WTC11 (cell line): Measurements from ENCODE around the gene SAMD4A. TPM values are rescaled to one million over a fixed set of nuclear protein-coding genes. Genes with fewer than 3 reads are reported as not detected.

Source experiments
- ATAC-seq: fragments of 200-7000 bp; cut with Tn5 transposase; 2 replicates; pipeline ENCODE4 v1.10.0; 2021; ENCODE audit warnings: mild to moderate bottlenecking, moderate library complexity
- CTCF ChIA-PET: fragments of 300-600 bp; sonication (Branson Sonifier 250); formaldehyde crosslinking; loops from one replicate; lab custom pipeline; 2021; ENCODE audit warnings: antibody characterized with exemption; lab: Charles Lee
- POLR2A ChIA-PET: fragments of 350-600 bp; sonication (Branson Sonifier 250); formaldehyde crosslinking; loops from one replicate; lab custom pipeline; 2021; ENCODE audit warnings: antibody characterized with exemption; lab: Charles Lee
- DNase-seq: peaks from one replicate; pipeline ENCODE4 v3.0.0; 2021; ENCODE audit warnings: low spot score
- H3K27ac Mint-ChIP-seq: 2 replicates; pipeline ENCODE4 v1.8.0; 2021; ENCODE audit warnings: mixed read lengths
- H3K27me3 Mint-ChIP-seq: 2 replicates; pipeline ENCODE4 v1.8.0; 2021; ENCODE audit warnings: low read depth, mild to moderate bottlenecking, moderate library complexity, mixed read lengths
- H3K36me3 Mint-ChIP-seq: 2 replicates; pipeline ENCODE4 v1.8.0; 2021; ENCODE audit warnings: mixed read lengths
- H3K4me1 Mint-ChIP-seq: 2 replicates; pipeline ENCODE4 v1.8.0; 2022; ENCODE audit warnings: mixed read lengths
- H3K4me3 Mint-ChIP-seq: 2 replicates; pipeline ENCODE4 v1.8.0; 2021; ENCODE audit warnings: mild to moderate bottlenecking, moderate library complexity, mixed read lengths
- H3K9me3 Mint-ChIP-seq: 2 replicates; pipeline ENCODE4 v1.8.0; 2021; ENCODE audit warnings: mixed read lengths
- AFF4 ChIP-seq: sonication (generic); formaldehyde crosslinking; IDR thresholded peaks from 2 replicates; pipeline ENCODE4 v1.8.1; 2023; ENCODE audit warnings: mild to moderate bottlenecking, missing genetic modification reagents, borderline replicate concordance
- ATF6 ChIP-seq: sonication (generic); formaldehyde crosslinking; IDR thresholded peaks from 2 replicates; pipeline ENCODE4 v1.8.1; 2023; ENCODE audit warnings: mild to moderate bottlenecking, missing genetic modification reagents
- E2F1 ChIP-seq: sonication (generic); formaldehyde crosslinking; IDR thresholded peaks from 2 replicates; pipeline ENCODE4 v1.8.0; 2022; ENCODE audit warnings: mild to moderate bottlenecking, missing genetic modification reagents
- FOXK1 ChIP-seq: sonication (generic); formaldehyde crosslinking; IDR thresholded peaks from 2 replicates; pipeline ENCODE4 v1.8.0; 2022; ENCODE audit warnings: mild to moderate bottlenecking, moderate library complexity, missing genetic modification reagents
- KAT7 ChIP-seq: sonication (generic); formaldehyde crosslinking; IDR thresholded peaks from 2 replicates; pipeline ENCODE4 v1.8.1; 2023; ENCODE audit warnings: missing genetic modification reagents, mild to moderate bottlenecking, borderline replicate concordance
- NR2C2 ChIP-seq: sonication (generic); formaldehyde crosslinking; IDR thresholded peaks from 2 replicates; pipeline ENCODE4 v1.8.0; 2022; ENCODE audit warnings: mild to moderate bottlenecking, missing genetic modification reagents
- PREB ChIP-seq: sonication (generic); formaldehyde crosslinking; IDR thresholded peaks from 2 replicates; pipeline ENCODE4 v1.8.1; 2022; ENCODE audit warnings: mild to moderate bottlenecking, missing genetic modification reagents, moderate library complexity, borderline replicate concordance
- SP1 ChIP-seq: sonication (generic); formaldehyde crosslinking; conservative IDR thresholded peaks from 2 replicates; pipeline ENCODE4 v1.8.1; 2022; ENCODE audit warnings: missing genetic modification reagents
- ZNF121 ChIP-seq: sonication (generic); formaldehyde crosslinking; IDR thresholded peaks from 2 replicates; pipeline ENCODE4 v1.8.0; 2023; ENCODE audit warnings: missing genetic modification reagents
- ZNF138 ChIP-seq: sonication (generic); formaldehyde crosslinking; conservative IDR thresholded peaks from 2 replicates; pipeline ENCODE4 v1.8.1; 2022; ENCODE audit warnings: mild to moderate bottlenecking, moderate library complexity, missing genetic modification reagents
- ZNF219 ChIP-seq: sonication (generic); formaldehyde crosslinking; IDR thresholded peaks from 2 replicates; pipeline ENCODE4 v1.8.0; 2023; ENCODE audit warnings: missing genetic modification reagents, mild to moderate bottlenecking, borderline replicate concordance
- ZNF232 ChIP-seq: sonication (generic); formaldehyde crosslinking; IDR thresholded peaks from 2 replicates; pipeline ENCODE4 v1.8.0; 2022; ENCODE audit warnings: mild to moderate bottlenecking, missing genetic modification reagents
- total RNA-seq: library from RNA; stranded (reverse); gene quantifications from 3 replicates; pipeline ENCODE4 v1.2.3, GENCODE V29; 2021
- TF ChIP-seq, protein P1 (sequence below): sonication (generic); formaldehyde crosslinking; IDR thresholded peaks from 2 replicates; pipeline ENCODE4 v1.8.1; 2022; ENCODE audit warnings: low read depth, missing genetic modification reagents, borderline replicate concordance
- TF ChIP-seq, protein P2 (sequence below): sonication (generic); formaldehyde crosslinking; IDR thresholded peaks from 2 replicates; pipeline ENCODE4 v1.8.1; 2022; ENCODE audit warnings: low read depth, mild to moderate bottlenecking, moderate library complexity, missing genetic modification reagents, borderline replicate concordance

SAMD4A gene
- total RNA-seq, 1 experiment from 2014 or later = 6.0 TPM

DNA sequence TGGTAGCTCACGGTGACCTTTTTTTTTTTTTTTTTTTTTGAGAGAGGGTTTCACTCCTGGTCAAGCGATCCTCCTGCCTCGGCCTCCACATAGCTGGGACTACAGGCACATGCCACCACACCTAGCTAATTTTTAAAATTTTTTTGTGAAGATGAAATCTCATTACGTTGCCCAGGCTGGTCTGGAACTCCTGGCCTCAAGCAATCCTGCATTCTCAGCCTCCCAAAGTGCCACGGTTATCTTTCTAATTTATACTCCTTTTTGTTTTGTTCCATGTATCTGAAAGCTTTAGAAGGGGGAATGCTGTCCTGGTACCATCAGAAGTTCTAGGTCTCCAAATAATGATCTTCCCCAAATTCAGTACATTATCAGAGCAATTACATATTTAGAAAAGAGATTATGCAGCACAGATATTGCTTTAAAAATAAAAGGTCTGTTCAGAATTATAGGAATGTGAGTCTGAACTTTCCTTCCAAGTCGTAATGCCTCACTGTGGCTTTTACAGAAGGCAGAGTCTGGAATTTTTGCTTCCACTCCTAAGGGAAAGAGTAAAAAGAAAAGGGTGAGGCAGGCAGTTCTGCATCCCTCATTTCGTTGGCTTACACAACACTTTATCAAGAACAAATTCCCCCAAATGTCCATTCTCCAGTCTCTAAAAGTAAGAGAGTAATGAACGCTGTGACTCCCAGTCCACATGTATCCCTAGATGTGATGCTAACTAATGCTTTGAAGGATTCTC is 262.7 kb downstream of the SAMD4A start (continued):
- TF ChIP-seq E2F1 (CRISPR knock-in tag) (no peak), FOXK1 (CRISPR knock-in tag) (no peak), PREB (no peak), ZNF121 (CRISPR knock-in tag) (no peak), SP1 (CRISPR knock-in tag) (no peak), ZNF138 (CRISPR knock-in tag) (no peak), KAT7 (CRISPR knock-in tag) (no peak)
- TF ChIP-seq, protein P1, sequence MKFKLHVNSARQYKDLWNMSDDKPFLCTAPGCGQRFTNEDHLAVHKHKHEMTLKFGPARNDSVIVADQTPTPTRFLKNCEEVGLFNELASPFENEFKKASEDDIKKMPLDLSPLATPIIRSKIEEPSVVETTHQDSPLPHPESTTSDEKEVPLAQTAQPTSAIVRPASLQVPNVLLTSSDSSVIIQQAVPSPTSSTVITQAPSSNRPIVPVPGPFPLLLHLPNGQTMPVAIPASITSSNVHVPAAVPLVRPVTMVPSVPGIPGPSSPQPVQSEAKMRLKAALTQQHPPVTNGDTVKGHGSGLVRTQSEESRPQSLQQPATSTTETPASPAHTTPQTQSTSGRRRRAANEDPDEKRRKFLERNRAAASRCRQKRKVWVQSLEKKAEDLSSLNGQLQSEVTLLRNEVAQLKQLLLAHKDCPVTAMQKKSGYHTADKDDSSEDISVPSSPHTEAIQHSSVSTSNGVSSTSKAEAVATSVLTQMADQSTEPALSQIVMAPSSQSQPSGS = no peak
- TF ChIP-seq, all 79 proteins: peak for 0

DNA sequence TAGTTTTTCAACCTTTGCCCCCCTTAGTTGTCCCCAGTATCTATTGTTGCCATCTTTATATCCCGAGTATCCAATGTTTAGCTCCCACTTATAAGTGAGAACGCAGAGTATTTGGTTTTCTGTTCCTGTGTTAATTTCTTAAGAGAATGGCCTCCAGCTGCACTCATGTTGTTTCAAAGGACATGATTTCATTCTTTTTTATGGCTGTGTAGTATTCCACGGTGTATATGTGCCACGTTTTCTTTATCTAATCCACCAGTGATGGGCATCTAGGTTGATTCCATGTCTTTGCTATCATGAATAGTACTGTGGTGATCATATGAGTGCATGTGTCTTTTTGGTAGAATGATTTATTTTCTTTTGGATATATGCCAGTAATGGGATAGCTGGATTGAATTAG is 263.7 kb downstream of the SAMD4A start:
- TF ChIP-seq AFF4 (CRISPR knock-in tag) (no peak), NR2C2 (CRISPR knock-in tag) (no peak), ZNF219 (CRISPR knock-in tag) (no peak), ATF6 (CRISPR knock-in tag) (no peak), ZNF232 (CRISPR knock-in tag) (no peak)
- TF ChIP-seq, protein P2, sequence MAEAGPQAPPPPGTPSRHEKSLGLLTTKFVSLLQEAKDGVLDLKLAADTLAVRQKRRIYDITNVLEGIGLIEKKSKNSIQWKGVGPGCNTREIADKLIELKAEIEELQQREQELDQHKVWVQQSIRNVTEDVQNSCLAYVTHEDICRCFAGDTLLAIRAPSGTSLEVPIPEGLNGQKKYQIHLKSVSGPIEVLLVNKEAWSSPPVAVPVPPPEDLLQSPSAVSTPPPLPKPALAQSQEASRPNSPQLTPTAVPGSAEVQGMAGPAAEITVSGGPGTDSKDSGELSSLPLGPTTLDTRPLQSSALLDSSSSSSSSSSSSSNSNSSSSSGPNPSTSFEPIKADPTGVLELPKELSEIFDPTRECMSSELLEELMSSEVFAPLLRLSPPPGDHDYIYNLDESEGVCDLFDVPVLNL (CRISPR knock-in tag) = no peak
- DNase-seq (no peak), ATAC-seq (no peak)
- H3K36me3 Mint-ChIP-seq = no peaks in the 10 kb centered on the region
- H3K9me3 Mint-ChIP-seq = peaks cover 16% of the 10 kb centered on the region
- POLR2A ChIA-PET = no interaction called here
- peaks cover 2% of the 10 kb centered on the region for H3K27me3 Mint-ChIP-seq
- H3K4me1 Mint-ChIP-seq = no peaks in the 10 kb centered on the region
- CTCF ChIA-PET = no interaction called here
- no peak overlapping the region for H3K4me3 Mint-ChIP-seq
- H3K27ac Mint-ChIP-seq = no peak overlapping the region
